ENCODE results near the gene SIDT2.
A peak's percentile ranks its signal among the peaks of the same experiment; 100 is the strongest.
"Not testable (repeated sequence)": the region's sequence is repeated elsewhere in the genome, so short reads cannot be mapped to it uniquely, and the experiment has no call there.

The SIDT2 gene

DNA sequence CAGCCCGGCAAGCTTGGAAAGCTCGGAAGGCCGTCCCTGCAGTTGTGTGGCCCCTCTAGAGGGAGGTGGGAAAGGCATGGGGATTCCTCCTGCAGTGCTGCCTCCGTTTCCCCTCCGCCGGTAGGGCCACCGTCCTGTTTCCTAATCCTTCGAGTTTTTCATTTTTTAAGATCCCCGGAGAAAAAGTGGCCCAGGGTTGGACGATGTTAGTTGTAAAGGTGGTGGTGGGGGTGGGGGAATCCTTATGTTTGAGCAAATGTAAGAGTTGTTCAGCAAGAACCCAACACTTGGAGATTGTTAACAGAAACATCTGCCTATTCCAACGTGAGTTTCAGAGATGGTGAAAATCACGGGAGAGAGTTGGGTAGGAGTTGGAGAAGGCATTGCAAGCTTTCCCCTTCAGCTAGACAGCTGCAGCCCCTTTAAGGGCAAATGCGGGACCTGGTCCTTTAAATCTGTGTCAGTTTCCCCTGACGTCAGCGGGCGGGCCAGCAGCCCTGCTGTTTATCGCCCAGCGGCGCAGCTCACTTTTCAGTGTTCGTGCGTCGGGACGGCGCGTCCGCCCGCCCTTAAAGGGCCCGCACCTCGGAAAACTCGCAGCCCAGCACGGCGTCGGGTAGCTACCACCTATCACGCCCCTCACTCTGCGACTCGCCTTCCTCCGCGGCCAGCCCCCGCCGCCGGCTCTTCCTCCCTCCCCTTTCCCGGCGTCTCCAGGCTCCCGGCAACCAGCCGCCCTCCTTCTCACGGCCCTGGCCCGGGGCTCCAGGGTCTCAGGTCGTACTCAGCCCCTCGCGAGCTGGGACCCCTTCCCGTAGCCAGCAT is at the start of gene SIDT2:
Gene SIDT2, plus strand, starts transcription at position 534 of the 825 bp plus-strand sequence. CDS start 521 bp downstream, outside the sequence.
- peak; percentile 48 for DNase-seq

DNA sequence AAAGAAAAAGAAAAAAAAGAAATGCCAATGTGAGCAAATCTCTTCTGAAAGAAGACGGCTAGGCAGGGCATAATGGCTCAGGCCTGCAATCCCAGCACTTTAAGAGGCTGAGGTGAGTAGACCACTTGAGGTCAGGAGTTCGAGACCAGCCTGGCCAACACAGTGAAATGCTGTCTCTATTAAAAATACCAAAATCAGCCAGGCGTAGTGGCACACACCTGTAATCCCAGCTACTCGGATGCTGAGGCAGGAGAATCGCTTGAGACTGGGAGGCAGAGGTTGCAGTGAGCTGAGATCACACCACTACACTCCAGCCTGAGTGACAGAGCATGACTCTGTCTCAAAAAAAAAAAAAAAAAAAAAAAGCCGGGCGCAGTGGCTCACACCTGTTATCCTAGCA is 48.1 kb upstream of the SIDT2 start:
- not testable (repeated sequence) for DNase-seq

DNA sequence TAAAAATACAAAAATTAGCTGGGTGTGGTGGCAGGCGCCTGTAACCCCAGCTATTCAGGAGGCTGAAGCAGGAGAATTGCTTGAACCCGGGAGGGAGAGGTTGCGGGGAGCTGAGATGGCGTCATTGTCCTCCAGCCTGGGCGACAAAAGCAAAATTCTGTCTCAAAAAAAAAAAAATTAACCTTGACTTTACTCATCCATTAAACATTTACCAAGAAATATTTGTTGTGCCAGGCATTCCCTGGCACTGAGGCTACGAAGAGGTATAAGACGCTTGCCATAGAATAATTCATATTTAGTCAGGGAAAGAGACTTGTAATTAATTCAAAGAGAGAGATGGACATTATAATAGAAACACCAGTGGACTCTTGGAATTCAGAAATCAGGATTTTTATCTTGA is 47.7 kb upstream of the SIDT2 start:
- no peak for DNase-seq

DNA sequence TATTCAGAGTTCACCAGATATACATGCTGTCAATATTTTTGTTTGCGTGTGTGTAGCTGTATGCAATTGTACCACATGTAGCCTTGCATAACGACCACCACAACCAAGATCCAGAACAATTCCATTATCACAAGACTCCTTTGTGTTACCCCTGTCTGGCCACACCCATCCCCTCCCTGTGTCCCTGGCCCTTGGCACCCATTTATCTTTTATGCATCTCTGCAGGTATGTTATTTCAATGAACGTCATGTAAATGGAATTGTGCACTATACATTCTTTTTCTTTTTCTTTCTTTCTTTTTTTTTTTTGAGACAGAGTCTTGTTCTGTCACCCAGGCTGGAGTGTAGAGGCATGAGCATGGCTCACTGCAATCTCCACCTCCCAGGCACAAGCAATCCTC is 44.1 kb upstream of the SIDT2 start:
- DNase-seq = no peak

DNA sequence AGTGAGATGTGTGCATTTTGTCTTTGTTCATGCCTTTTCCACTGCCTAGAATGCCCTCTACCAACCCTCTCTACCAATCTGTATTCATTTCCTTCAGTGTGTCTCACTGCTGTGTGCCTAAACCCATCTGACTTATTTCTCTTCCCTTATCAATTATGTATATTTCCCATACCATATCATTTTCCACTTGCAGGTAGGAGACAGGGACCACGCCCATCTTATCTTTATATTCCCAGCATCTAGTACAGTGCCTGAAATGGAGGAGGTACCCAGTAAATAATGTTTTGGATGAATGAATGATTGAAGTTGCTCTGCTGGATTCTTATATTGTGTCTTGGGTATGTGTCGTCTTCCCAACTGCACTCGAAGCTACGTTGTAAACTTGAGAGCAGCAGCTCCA is 43.6 kb upstream of the SIDT2 start:
- DNase-seq = not testable (repeated sequence)

DNA sequence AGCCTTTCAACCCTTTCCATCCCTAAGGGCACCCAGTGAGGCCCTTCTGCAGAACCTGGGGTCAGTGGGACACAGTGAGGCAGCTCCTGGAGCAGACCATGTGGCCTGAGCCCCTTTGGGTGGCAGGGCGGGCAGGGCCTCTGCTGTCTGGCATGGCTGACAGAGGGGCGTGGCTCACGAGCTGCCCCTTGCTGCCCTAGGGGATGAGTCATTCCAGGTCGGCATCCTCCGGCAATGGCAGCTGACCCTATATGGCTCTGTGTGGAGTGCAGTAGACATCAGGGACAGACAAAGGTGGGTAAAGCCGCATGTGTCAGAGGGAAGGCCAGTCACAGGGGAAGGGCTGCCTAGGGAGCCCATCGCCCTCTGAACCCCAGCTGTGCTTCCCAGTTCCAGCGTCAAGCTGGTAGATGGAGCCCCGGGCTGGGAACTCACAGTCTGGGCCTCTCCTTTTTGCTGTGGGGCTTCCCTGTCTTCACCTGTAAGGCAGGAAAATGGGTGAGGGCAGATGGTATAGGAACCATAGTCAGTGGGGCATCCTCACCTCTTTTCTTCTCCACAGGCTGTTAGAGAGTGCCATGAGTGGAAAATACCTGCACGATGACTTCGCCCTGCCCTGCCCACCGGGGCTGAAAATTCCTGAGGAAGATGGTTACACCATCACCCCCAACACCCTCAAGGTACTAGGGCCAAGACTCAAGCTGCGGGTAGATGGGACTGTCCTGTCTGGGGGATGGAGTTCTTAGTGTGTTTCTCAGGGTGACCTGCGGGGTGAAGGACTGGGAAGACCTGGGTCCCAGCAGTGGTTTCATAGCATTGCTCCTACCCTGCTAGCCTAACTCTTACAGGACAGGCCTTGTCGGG is 41.1 kb upstream of the SIDT2 start:
- not testable (repeated sequence) for DNase-seq

DNA sequence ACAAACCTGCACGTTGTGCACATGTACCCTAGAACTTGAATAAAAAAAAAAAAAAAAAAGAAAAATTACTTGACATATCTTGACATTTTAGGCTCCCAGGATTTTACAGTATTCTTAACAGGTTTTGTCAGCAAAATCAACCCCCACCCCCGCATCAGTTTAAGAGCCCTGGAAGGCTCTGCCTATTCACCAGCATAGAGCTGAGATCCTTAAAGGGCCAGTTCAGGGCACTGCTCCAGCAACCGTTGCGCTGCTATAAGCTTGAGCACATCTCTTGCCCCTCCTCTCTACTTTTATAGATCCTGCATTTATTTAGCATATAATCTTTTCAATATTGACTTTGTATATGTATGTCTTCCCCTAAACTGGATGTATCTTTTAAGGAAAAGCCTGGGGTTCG is 35.2 kb upstream of the SIDT2 start:
- no peak for DNase-seq

DNA sequence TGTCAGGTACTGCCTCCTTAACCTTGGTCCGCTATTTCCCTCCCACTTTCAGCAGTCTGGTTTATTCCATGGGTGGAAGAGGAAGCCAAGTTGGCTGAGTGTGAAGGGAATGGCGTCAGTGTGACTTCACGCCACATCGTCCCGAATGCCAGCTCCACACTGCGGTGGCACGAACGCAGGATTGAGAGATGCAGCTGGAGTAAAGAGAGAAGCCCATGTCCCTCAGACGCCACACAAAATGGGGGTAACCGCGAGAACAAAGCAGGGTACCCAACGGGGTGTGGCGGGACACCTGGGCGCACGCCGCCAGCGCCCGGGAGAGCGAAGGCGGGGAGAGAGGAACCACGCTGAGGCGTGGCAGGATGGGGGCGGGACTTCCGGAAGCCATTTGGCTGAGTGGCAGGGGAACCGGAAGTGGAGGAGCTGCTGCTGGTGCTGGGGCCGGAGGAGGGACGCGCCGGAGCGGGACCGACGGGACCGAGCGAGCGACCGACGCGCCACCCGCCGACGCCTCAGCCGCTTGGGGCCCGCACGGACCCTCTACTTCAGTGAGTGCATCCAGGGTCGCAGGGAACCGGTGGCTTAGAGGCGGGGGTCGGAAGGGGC is 34.6 kb upstream of the SIDT2 start, which contains the start of gene PAFAH1B2:
Gene PAFAH1B2, plus strand, starts transcription at position 417 of the 606 bp plus-strand sequence. CDS start 8,161 bp downstream, outside the sequence.
- peak; percentile 51 for DNase-seq

DNA sequence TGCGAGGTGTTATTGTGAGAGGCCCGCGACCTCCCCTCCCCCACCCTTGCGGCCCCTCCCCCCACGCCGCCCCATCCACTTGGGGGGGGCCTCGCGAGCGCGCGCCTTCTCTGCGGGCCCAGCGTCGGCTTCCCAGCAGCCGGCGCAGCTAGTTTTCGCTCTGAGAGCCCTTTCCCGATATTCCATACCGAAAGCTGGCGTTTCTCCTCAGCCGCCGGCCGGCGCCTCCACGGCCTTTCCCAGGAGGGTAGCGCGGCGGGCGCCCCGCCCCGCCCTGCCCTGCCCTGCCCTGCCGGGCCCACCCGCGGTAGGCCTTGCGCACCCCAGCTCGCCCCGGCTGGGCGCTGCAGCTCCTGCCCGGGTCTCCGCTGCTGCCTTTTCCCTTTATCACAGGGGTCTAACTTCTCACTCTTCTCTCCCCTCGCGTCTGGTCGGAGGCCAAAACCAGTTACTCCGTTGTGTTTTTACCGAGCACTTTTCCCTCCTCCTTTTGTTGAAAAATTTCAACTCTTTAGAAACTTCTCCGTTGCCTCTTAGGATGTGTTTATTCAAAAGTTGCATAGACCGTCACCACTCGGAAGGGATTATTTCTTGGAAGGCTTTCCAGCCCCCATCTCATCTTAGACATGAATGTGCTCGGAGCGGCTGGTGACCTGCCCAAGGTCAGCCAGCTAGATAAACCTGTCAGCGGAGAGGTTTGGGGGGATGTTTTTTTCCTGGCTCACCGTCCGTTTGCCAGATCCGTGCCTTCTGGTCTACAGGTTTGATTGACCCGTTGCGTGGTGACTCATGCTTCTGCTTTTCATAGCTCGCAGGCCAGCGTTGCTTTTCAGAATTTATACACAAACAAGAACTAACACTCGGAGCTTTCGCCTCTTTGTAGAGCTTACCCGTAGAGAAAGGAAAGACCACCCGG is 33.8 kb upstream of the SIDT2 start:
- no peak for DNase-seq

DNA sequence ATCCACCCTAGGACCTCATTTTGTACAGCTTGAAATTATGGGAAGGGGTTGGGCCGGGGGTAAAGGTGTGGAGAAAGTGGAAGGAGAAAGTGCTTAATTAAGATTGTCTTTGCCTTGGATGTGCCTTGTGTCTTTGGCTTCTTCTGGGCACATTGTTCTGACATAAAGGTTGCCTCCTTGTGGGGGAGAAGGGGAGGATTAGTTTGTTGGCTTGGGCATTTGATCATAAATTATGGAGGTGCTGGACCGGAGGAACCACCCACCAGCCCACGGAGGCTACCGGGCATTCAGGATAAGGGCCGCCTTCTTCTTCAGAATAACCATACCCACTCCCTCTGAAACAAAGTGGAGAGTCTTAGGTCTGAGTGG is 33.2 kb upstream of the SIDT2 start:
- no peak for DNase-seq

DNA sequence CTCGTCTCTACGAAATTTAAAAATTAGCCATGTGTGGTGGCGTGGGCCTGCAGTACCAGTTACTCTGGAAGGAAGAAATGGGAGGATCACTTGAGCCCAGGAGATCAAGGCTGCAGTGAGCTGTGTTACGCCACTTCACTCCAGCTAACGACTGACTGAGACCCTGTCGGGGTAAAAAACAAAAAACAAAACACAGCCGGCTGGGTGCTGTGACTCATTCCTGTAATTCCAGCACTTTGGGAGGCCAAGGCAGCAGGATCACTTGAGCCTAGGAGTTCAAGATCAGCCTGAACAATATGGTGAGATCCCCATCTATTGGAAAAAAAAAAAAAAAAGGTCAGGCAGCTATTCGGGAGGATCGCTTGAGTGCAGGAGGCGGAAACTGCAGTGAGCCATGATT is 32.0 kb upstream of the SIDT2 start:
- DNase-seq = no peak

DNA sequence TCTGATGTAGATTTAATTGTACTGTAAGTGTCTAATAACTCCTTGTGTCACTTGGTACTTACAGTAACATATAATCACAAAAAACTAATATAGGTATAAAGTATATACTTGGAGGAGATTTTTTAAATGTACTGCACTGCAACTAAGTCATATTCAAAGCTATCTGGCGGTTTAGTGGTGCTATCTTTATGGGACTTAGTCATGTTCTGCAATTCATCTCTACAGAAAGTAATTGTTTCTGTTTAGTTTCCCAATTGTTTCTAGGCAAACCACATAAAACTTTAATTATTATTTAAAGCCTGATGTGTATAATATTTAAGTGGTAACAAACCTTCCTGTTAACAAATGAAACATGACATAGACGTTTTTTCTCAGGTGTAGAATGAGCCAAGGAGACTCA is 26.5 kb upstream of the SIDT2 start:
- DNase-seq = no peak

DNA sequence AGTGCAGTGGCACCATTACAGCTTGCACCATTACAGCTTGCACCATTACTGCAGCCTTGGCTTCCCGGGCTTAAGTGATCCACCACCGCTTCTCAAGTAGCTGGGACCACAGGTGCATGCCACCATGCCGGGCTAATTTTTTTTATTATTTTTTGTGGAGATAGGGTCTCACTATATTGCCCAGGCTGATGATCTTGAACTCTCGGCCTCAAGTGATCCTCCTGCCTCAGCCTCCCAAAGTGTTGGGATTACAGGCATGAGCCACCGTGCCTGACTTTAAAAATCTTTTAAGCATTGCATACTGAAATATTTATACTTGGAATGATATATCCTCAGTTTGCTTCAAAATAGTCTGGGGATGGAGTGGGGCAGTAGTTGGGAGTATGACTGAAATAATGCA is 24.1 kb upstream of the SIDT2 start:
- DNase-seq = no peak

DNA sequence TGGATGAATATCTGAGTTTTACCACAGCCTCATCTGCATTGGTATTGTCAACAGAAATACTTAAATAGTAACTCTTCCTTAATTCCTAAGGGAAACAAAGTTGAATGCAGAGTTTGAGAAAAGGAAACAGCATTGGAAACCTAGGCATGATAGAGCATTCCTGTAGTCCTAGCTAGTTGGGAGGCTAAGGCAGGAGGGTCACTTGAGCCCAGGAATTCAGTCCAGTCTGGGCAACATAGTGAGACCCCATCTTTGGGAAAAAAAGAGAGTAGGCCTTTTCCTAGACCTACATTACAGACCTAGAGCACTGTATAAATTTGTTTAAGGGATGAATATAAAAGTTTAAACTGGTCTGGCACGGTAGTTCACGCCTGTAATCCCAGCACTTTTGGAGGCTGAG is 21.0 kb upstream of the SIDT2 start:
- DNase-seq = no peak

DNA sequence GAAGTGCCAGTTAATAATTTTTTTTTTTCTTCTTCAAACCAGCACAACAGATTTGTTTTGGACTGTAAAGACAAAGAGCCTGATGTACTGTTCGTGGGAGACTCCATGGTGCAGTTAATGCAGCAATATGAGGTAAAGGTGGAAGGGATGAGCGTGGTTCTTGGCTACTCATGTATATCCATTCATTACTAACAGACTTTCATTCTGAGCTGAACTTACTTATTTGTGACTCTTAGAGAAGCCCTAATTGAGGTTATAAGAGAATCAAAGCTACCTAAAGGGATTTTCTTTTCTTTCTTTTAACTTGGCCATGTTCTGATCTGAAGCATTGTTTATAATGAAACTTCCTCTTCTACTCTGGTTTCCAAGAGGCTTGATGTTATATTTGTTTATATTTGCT is 18.7 kb upstream of the SIDT2 start:
- no peak for DNase-seq

DNA sequence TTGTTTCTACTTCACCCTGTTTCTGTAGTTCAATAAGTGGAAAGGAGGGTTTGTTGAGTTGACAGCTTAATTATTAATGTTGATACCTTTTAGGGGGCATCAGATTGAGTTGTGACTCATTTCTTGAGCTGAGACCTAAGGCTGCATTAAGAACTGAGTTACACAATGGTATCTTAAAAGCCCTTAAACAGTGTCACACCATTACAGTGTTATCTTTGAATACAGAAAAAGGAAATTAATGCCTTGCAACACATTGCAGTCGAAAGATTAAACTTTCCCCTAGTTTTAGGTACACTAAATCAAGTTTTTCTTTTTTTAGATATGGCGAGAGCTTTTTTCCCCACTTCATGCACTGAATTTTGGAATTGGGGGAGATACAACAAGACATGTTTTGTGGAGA is 17.7 kb upstream of the SIDT2 start:
- DNase-seq = no peak

DNA sequence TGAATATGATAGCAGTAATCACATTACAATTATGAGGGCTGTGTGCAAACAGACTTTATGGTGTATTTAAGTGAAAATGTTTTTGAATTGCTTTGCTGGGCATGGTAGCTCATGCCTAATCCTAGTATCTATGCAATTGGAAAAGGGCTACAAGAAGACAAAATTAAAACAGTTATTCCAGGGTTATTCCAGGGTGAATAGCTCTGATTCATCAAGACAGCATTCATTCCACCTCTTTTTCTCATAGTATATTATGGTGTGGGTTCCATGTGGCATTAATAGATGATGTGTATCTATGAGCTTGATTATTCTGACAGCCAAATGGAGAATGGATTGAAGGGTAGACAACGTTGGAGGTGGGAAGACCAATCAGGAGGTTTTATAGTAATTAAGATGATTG is 12.1 kb upstream of the SIDT2 start:
- no peak for DNase-seq

DNA sequence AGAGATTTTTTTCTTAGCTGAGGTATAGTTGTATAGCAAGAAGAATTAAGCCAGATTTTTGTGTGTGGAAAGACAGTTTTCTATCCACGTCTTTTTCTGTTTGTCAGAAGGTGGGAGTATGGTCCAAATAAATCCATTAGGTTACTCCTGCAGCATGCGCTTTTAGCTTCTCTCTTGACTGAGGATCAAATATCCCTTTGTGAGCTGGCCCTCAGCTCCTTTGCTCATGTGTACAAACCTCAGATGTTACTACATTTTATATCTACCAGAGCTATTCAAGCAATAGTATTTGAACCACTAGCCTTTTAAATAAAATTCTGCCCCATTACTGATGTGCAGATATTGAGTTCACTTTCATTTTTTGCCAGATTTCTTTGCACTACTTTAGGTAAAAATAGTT is 8.8 kb upstream of the SIDT2 start:
- no peak for DNase-seq

DNA sequence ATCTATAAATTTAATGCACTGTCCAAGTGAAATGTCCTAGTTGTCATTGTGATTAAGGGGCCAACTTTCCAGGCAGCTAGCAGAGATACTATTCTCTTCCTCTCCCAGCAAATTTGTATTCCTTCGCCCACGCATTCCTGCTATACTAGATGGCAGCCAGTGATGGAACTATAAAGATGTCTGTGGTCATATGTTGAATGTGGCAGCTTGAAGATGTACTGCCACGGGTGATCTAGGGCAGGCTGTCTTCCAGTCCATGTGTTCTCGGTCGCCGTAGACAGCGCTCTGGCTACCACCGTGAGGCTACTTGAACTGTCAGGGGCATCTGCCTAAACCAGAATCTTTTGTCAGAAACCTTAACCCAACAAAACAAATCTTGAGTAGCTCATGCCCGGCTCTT is 8.3 kb upstream of the SIDT2 start:
- DNase-seq = no peak

DNA sequence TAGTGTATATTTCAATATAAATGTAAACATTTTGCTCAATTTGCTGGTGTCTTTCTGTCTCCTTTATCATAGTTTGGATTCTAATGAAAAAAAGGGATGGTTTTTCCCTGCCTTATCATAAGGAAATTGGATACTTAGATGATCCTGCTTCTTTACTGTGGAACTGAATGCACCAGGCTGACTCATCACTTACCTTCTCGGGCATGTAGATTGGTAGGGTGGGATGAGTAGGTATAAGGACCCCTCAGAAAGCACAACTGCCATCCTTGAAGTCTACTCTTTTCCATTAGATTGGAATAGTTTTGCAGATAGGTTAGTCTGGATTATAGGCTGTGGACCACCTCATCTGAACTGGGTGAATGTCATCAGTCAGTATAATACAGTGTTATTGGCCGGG is 7.5 kb upstream of the SIDT2 start:
- no peak for DNase-seq

DNA sequence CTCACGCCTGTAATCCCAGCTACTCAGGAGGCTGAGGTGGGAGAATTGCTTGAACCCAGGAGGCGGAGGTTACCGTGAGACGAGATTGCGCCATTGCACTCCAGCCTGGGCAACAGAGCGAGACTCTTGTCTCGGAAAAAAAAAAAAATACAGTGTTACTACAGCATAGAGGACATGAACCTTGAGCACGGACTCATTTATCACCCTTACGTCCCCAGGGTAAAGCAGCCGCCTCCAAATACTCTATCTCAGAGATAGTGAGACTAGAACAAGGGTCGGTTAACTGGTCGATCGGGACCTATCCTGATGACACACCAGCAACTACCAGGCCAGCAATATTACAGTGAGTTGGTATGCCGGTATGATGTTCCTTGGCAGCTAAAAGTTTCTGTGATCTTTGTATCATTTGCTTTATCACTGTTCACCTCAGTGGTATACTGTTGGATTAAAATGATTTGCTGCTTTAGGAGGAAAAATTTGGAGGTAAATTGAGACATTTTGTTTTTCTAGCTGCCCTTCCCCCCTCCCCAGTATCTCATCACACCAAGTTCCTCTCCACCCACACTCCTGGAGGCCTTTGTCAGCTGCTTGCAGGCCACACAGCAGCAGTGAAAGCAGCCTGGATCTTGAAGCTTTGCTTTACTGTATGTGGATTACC is 7.0 kb upstream of the SIDT2 start:
- no peak for DNase-seq
